Epidermal melanocyte (primary cell): ENCODE results near the gene SOWAHB.

ENCODE experiments used
- DNase-seq: peaks from one replicate; pipeline ENCODE4 v3.0.0; 2011; ENCODE audit warnings: low spot score; ENCODE audit not compliant: insufficient read length

The SOWAHB gene

GRCh38 chr4:76856243-76857073 lies 41.5 kb downstream of the SOWAHB start:
- no peak for DNase-seq

GRCh38 chr4:76854858-76855257 lies 43.1 kb downstream of the SOWAHB start:
- DNase-seq: no peak

DNA sequence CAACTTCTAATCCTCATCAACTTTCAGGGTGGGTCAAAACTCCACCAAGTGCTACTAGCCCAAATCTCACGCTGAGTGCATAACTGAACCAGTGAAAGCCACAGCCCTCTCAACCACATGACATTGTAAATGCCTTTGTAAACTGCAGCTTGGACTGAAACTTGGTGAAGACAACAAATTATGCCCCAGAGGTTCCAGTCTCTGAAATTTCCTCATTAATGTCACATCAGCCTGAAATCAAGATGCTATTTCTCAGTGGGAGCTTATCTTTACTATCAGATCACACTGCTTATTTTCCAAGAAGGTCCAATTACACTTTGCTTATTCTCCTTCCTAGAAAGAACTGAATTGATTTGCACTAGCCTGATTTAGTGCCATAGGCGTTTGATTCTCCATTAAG lies 46.6 kb downstream of the SOWAHB start:
- DNase-seq: no peak

DNA sequence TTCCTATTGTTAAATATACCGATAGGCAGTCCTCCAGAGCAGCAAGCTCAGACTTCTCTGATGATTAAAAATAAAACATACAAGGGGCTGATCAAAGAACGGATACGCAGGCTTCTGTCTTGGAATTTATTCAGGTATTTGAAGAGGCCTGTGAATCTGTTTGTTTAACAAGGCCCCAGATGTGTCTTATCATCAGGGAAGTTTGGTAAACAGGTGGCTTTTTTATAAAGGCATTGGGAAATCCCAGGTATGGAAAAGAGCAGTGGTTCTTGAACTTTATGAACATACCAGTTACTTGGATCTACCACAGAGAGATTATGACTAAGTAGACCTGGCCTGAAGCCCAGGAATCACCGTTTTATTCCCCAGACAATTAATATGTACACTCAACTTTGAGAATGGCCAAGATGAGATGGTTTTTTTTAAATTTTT lies 47.9 kb downstream of the SOWAHB start:
- DNase-seq: no peak
